GM23248 (cell line): ENCODE measurements around the gene TAP1. TPM values are rescaled to one million over a fixed set of nuclear protein-coding genes. Genes with fewer than 3 reads are reported as not detected.
A peak's percentile ranks its signal among the peaks of the same experiment; 100 is the strongest.
"Not testable (repeated sequence)": the region's sequence is repeated elsewhere in the genome, so short reads cannot be mapped to it uniquely, and the experiment has no call there.

ENCODE experiments used
- DNase-seq: peaks from one replicate; pipeline ENCODE4 v3.0.0-alpha.2; 2015
- H2AFZ ChIP-seq: fragments of 200-600 bp; sonication (generic); 2 replicates; pipeline ENCODE4 v1.6.1; 2016; ENCODE audit warnings: antibody characterized with exemption
- H3F3A ChIP-seq: fragments of 200-600 bp; sonication (generic); 2 replicates; pipeline ENCODE4 v1.6.1; 2016; ENCODE audit warnings: mild to moderate bottlenecking, antibody characterized with exemption, mixed run types; ENCODE audit not compliant: insufficient read depth
- H3K27ac ChIP-seq: fragments of 200-600 bp; sonication (generic); 2 replicates; pipeline ENCODE4 v1.5.1; 2016; ENCODE audit warnings: mild to moderate bottlenecking
- H3K27me3 ChIP-seq: fragments of 200-600 bp; sonication (generic); replicated peaks from 2 replicates; pipeline ENCODE4 v1.6.1; 2016; ENCODE audit warnings: mild to moderate bottlenecking; ENCODE audit not compliant: insufficient read depth
- H3K36me3 ChIP-seq: fragments of 200-600 bp; sonication (generic); 2 replicates; pipeline ENCODE4 v1.6.1; 2016; ENCODE audit warnings: low read depth, mild to moderate bottlenecking
- H3K4me1 ChIP-seq: fragments of 200-600 bp; sonication (generic); 2 replicates; pipeline ENCODE4 v1.6.1; 2016; ENCODE audit warnings: mild to moderate bottlenecking; ENCODE audit not compliant: insufficient read depth
- H3K4me2 ChIP-seq: fragments of 200-600 bp; sonication (generic); one replicate; pipeline ENCODE4 v1.6.1; 2016; ENCODE audit warnings: mild to moderate bottlenecking; ENCODE audit not compliant: unreplicated experiment
- H3K4me3 ChIP-seq: fragments of 200-600 bp; sonication (generic); 2 replicates; pipeline ENCODE4 v1.5.1; 2016; ENCODE audit warnings: mild to moderate bottlenecking
- H3K79me2 ChIP-seq: fragments of 200-600 bp; sonication (generic); 2 replicates; pipeline ENCODE4 v1.6.1; 2016; ENCODE audit warnings: mild to moderate bottlenecking; ENCODE audit not compliant: insufficient read depth
- H3K9ac ChIP-seq: fragments of 200-600 bp; sonication (generic); 2 replicates; pipeline ENCODE4 v1.6.1; 2016; ENCODE audit warnings: mild to moderate bottlenecking
- H3K9me2 ChIP-seq: fragments of 200-600 bp; sonication (generic); 2 replicates; pipeline ENCODE4 v1.6.1; 2016; ENCODE audit warnings: mixed run types, mild to moderate bottlenecking, moderate library complexity; ENCODE audit not compliant: insufficient read depth
- H3K9me3 ChIP-seq: fragments of 200-600 bp; sonication (generic); one replicate; pipeline ENCODE4 v1.6.1; 2017; ENCODE audit warnings: low read depth
- H4K20me1 ChIP-seq: fragments of 200-600 bp; sonication (generic); 2 replicates; pipeline ENCODE4 v1.6.0; 2016; ENCODE audit not compliant: insufficient read depth
- EZH2 ChIP-seq: fragments of 200-600 bp; sonication (generic); IDR thresholded peaks from 2 replicates; pipeline ENCODE4 v1.6.1; 2018; ENCODE audit warnings: antibody characterized with exemption, mild to moderate bottlenecking; ENCODE audit not compliant: insufficient read depth, poor library complexity, severe bottlenecking
- EZH2phosphoT487 ChIP-seq: fragments of 200-600 bp; sonication (generic); IDR thresholded peaks from 2 replicates; pipeline ENCODE4 v1.6.1; 2018; ENCODE audit warnings: antibody characterized with exemption, moderate library complexity, mild to moderate bottlenecking, low read depth; ENCODE audit not compliant: insufficient read depth
- WGBS, 2 experiments: methylation state at CpG; one replicate each; pipeline ENCODE4 v1.1.6; 2015 to 2017; ENCODE audit warnings: low lambda C conversion rate in 2 of 2, low coverage in 1 of 2; ENCODE audit errors: missing lambda C conversion rate in 2 of 2; 5-methylcytosine and 5-hydroxymethylcytosine counted together
- in situ Hi-C: fragments of 300-500 bp; cut with MboI; formaldehyde crosslinking; loops from 2 replicates; pipeline ENCODE4 v1.15.0; 2020
- polyA plus RNA-seq: library from polyadenylated mRNA; unstranded; fragments of >200 nt; fragmentation: Nextera tagmentation; extraction: Ambion mirVana; gene quantifications from 2 replicates; pipeline ENCODE4 v1.2.1, GENCODE V29; 2016
- total RNA-seq: library from RNA; depleted of rRNA; stranded (reverse); fragments of >200 nt; shearing (Covaris generic); gene quantifications from 2 replicates; pipeline ENCODE4 v1.2.3, GENCODE V29; 2014

TAP1 gene
- total and polyA plus RNA-seq, 2 experiments from 2014 or later = 27.5 to 29.8 TPM

GRCh38 chr6:32885698-32886286 is 32.3 kb upstream of the TAP1 start:
- in situ Hi-C loops = no loop called here
- Histone ChIP-seq H3K27ac (no peak overlapping the region), H3K36me3 (no peaks in the 10 kb centered on the region), H3K9me2 (no peaks in the 10 kb centered on the region), H3K9me3 (no peaks in the 10 kb centered on the region), H3F3A (peaks cover 25% of the 10 kb centered on the region), H3K27me3 (no peaks in the 10 kb centered on the region), H3K4me2 (no peak overlapping the region), H3K9ac (no peak overlapping the region), H4K20me1 (no peaks in the 10 kb centered on the region), H2AFZ (no peak overlapping the region), H3K4me3 (no peak overlapping the region), H3K79me2 (no peaks in the 10 kb centered on the region), H3K4me1 (peaks cover 12% of the 10 kb centered on the region)
- DNase-seq = peak; percentile 75
- 26% methylated on average over 4 of the region's 4 CpGs for WGBS, 2 experiments
- TF ChIP-seq EZH2 (no peak), EZH2phosphoT487 (no peak)

DNA sequence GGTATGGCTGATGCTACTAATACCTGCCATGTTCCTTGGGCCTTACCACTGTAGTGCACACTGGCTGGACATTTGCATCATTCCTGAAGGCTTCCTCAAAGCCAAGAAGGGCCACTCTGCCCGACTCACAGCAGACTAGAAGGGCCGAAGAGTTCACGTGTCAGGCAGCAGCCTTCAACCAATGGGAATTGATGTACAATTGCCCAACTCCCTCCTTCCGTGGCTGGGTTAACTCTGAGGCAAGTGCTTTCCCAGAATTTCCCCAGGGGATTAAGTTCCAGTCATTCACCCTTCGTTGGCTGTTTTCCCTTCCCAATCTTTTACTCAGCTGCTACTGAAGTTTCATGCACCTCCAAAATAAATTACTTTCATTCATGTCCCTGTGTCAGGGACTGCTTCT is 30.3 kb upstream of the TAP1 start:
- Histone ChIP-seq H3K79me2 (no peaks in the 10 kb centered on the region), H3K36me3 (no peaks in the 10 kb centered on the region), H3K4me1 (peaks cover 12% of the 10 kb centered on the region), H3K27me3 (0 out of 2 replicates have a peak, but pooled peaks cover 4% of the 10 kb centered on the region), H2AFZ (0 out of 2 replicates have a peak overlapping the region, but pooled peaks have one; percentile 12), H3F3A (peaks cover 25% of the 10 kb centered on the region), H3K4me2 (no peak overlapping the region), H3K4me3 (no peak overlapping the region), H4K20me1 (no peaks in the 10 kb centered on the region), H3K9me3 (no peaks in the 10 kb centered on the region), H3K27ac (peak overlapping the region; percentile 48; the same call in 1 of the 2 replicates), H3K9me2 (no peaks in the 10 kb centered on the region), H3K9ac (no peak overlapping the region)
- 11 to 18% methylated on average over 5 of the region's 5 CpGs for WGBS, 2 experiments
- TF ChIP-seq EZH2phosphoT487 (no peak), EZH2 (no peak)
- in situ Hi-C loops = no loop called here
- DNase-seq = peak; percentile 78

DNA sequence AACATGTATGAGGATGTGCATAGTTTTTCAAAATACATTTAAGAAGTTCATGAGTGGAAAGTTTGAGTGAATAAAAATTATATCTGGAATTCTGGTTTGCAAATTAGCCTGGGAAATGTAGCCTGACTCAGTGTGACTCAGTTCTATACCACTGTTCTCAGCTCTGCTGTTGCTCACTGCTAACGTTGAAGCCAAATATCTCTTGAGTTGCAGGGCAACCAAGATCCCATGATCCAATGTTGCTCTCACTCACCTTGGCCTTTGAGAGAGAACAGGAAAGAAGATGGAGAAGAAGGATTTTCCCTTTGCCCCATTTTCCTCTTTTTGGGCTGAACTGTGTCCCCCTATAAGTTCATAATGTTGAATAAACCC is 29.4 kb upstream of the TAP1 start:
- Histone ChIP-seq H3K9me2 (no peaks in the 10 kb centered on the region), H3K4me1 (peaks cover 12% of the 10 kb centered on the region), H3K4me3 (no peak overlapping the region), H3K9ac (peak overlapping the region; percentile 27), H2AFZ (no peak overlapping the region), H3K79me2 (no peaks in the 10 kb centered on the region), H4K20me1 (no peaks in the 10 kb centered on the region), H3F3A (peaks cover 25% of the 10 kb centered on the region), H3K4me2 (no peak overlapping the region), H3K36me3 (no peaks in the 10 kb centered on the region), H3K9me3 (no peaks in the 10 kb centered on the region), H3K27me3 (0 out of 2 replicates have a peak, but pooled peaks cover 5% of the 10 kb centered on the region), H3K27ac (peak overlapping the region; percentile 48)
- in situ Hi-C loops = no loop called here
- 0% methylated on average over 1 of the region's 1 CpG for WGBS, 2 experiments
- peak; percentile 92 for DNase-seq
- TF ChIP-seq EZH2phosphoT487 (no peak), EZH2 (no peak)

DNA sequence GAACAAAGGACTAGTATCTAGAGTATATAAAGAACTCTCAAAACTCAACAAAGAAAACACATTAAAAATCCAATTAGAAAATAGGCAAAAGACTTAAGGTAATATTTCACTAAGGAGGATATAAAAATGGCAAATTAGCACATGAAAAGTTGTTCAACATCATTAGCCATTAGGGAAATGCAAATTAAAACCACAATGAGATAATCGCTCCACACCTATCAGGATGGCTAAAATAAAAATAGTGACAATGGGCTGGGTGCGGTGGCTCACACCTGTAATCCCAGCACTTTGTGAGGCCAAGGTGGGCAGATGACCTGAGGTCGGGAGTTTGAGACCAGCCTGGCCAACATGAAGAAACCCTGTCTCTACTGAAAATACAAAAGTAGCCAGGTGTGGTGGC is 27.5 kb upstream of the TAP1 start:
- 60 to 78% methylated on average over 3 of the region's 3 CpGs for WGBS, 2 experiments
- H3F3A ChIP-seq = peaks cover 13% of the 10 kb centered on the region
- H3K9me3 ChIP-seq, H3K4me3 ChIP-seq, H2AFZ ChIP-seq, H3K9ac ChIP-seq, DNase-seq, H3K4me1 ChIP-seq, H3K4me2 ChIP-seq, H3K36me3 ChIP-seq, H3K9me2 ChIP-seq, H4K20me1 ChIP-seq, H3K27ac ChIP-seq, H3K79me2 ChIP-seq, in situ Hi-C loops: not testable (repeated sequence)
- peaks cover 15% of the 10 kb centered on the region for H3K27me3 ChIP-seq

DNA sequence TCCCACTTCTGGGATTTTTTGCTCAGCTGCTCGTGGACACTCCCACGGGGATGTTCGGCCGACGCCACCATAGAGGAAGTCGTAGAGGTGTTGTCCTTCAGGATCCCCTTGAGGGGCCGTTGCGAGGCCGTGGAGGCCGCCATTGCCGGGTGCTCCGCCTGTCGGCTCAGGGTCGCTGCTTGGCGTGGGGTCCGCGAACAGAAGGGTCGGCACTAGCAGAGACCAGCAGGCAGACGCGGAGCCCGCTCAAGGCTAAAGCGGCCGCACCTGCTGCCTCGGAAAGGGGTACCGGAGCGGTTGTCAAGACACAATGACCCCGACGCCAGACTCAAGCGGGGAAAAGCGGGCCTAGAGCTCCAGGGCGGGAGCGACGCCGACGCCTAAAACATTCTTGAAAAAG is 26.2 kb upstream of the TAP1 start:
- Histone ChIP-seq H2AFZ (no peak overlapping the region), H3K27me3 (peaks cover 19% of the 10 kb centered on the region), H3K4me1 (peaks cover 4% of the 10 kb centered on the region), H3K9me3 (no peaks in the 10 kb centered on the region), H3K27ac (no peak overlapping the region), H3K4me3 (no peak overlapping the region), H4K20me1 (no peaks in the 10 kb centered on the region), H3K9me2 (no peaks in the 10 kb centered on the region), H3K79me2 (no peaks in the 10 kb centered on the region), H3K9ac (no peak overlapping the region), H3K4me2 (no peak overlapping the region), H3F3A (peaks cover 13% of the 10 kb centered on the region), H3K36me3 (no peaks in the 10 kb centered on the region)
- in situ Hi-C loops = no loop called here
- 49 to 55% methylated on average over 30 to 35 of the region's 35 CpGs for WGBS, 2 experiments
- no peak for DNase-seq
- TF ChIP-seq EZH2 (no peak), EZH2phosphoT487 (no peak)
